LoVo (cell line): Measurements from ENCODE around the gene PLXNA4.

Experiments
- DNase-seq: peaks from one replicate; pipeline ENCODE4 v3.0.0-alpha.2; 2016; ENCODE audit warnings: low spot score

Gene PLXNA4

DNA sequence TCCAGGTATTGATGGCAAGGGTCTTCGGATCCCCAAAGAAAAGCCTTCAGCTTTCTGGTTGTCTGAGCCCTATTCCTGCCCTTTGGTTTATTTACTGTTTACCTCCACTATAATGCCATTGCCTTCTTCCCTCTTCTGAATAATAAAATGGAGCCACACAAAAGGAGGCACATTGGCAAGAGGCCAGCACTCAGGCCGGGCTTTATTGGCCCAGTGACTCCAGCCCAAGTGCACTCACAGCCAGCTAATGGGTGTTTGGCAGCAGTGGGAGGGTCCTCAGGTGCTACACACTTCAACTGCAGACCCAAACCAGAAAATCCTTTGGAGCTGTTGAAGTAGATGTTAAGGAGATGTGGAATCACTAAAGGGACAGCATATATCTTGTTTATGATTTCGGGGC lies 336.0 kb downstream of the PLXNA4 start:
- DNase-seq = no peak

DNA sequence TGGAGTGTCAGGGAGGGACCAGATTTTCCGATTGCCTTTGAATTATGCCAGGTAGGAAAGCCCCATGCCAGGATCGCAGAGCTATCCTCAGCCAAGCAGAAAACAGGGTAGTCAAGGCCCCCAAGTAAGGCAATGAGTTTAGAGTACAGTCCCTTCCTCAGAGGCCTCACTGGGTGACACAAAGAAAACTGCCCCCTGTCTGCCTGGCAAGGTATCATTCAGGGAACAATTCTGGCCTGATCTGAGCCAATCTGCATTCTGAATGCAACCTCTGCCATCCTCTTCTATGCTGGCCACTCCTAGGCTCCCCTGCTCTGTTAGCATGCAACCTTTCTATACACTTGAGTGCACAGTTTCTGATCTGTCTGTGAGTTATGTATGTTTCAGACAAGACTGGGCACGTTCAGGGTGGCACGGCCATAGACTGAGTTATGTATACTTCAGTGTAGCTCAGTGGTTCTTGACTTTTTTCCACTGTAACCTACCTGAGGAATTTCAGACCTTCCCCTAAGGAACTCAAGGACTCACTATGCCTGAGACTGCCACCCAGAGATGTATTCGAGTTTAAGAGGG lies 336.8 kb downstream of the PLXNA4 start:
- no peak for DNase-seq

DNA sequence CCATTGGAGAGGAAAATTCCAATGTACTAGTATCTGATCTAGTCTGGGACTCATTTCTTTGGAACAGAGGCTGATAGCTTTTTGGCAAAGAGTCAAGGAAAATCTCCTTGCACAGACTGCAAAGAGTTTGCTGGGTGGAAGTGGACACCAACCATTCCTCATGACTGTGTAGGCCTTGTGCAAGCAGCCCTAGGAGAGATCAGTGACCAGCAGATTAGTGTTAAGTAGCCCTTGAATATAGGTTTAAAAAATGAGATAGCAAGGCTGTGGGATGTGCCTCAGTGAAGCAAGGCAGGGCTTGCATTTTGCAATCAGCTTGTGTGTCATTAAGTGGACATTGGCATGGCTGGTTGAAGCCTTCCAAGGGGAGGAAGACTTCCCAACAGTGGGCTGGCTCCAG lies 341.6 kb downstream of the PLXNA4 start:
- no peak for DNase-seq

DNA sequence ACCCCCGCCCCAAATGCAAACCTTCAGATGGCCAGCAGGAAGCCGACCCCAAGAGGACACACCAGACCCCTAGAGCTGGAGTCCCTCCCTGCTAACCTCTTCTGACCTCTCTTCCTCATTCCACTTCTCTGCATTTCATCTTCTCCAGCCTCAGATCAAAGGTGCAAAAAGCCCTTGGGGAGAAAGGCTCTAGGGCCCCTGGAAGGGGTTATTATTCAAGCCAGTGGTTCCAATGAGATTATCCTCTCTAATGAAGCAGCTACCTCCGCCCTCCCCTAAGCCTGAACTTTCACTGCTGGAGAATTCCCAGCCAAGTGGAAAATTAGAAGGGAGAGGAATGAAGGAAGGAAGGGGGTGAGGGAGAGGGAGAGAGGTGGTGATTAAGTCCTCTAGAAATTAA lies 343.9 kb downstream of the PLXNA4 start:
- no peak for DNase-seq

DNA sequence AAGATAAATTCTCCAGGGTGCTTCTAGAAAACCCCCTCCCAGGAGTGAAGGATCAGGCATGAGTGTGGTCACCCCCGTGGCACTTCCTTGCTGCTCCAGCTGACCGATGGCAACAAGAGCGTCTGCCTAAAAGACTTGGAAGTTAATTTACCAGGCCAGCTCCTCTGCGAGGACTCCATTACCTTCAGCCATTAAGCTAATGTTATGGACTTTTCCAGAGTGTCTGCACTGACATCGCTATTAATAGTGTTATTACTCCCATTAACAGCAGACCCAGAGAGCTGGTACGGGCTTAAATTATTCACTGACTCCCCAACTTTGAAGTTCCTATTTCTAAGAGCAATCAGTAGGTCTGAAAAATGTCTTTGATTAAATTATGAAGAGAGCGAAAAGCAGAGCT lies 345.8 kb downstream of the PLXNA4 start:
- no peak for DNase-seq

DNA sequence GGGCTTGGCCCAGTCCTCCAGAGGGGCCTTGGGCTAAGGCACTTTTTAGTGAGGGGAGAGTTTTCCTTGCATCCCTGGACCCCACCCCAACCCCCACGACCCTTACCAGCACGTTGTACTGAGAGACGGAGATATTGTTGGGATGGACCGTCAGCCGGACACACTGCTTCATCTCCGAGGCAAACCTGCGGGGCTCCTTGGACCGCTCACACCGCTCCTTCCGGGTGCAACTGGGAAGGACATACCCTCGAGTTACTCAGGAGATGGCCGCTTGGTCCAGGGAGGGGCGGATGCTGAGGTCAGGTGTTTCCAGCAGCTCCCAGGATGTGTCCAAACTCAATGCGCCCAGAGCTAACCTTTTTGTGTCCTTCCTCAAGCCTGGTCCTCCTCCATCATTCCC lies 348.0 kb downstream of the PLXNA4 start:
- no peak for DNase-seq

DNA sequence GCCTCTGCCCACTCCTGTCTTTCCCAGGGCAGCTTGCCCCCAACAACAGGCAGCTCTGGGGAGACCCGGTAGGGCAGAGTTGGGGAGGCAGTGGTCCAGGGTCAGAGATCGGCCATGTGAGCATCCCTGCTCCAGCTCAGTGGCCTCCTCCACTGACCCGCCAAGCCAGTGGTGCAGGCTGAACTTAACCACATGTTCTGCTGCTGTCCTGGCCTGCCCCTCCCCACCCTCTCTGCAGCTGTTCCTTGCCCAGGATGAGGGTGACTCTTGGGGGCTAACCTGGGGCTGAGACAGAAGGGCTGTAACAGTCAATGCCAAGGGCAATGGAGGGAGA lies 349.3 kb downstream of the PLXNA4 start:
- DNase-seq = no peak

DNA sequence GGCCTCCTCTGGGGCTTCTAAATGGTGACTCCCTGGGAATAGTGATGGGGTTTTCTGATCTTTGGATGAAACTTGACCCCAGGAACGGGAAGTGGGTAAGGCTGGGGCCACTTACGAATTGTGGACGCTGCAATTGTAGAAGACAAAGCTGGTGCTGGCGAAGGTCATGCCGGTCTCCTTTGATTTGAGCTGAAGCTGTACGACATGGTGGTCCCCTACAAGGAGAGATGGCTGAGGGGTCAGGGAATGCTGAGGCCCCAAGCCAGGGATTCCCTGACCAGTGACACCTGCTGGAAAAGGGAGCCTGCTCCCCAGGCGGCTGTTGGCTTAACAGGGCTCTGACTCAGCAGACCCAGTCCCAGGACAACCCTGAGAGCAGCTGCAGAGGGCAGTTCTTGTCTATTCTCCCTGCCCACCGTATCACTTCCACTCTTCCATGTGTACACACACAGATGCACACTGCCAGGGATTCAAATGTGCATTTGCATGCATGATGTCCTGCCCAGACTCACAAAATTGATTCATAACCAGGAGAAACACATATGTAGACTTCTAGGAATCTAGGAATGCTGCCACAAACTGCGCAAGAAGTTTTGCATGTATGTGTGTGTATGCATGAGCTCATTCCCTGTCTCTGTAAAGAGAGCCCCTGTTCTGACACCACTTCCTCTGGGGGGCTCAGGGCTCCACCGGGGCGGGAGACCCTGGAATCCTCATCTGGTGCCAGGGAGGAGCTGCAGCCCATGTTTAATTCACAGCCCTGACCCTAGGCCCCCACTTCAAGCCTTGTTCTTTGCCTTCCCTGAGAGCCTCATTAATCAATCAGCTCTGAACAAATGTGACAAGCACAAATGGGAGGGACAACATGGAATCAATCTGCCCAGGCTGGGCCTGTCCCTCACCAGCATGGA lies 350.0 kb downstream of the PLXNA4 start:
- no peak for DNase-seq

DNA sequence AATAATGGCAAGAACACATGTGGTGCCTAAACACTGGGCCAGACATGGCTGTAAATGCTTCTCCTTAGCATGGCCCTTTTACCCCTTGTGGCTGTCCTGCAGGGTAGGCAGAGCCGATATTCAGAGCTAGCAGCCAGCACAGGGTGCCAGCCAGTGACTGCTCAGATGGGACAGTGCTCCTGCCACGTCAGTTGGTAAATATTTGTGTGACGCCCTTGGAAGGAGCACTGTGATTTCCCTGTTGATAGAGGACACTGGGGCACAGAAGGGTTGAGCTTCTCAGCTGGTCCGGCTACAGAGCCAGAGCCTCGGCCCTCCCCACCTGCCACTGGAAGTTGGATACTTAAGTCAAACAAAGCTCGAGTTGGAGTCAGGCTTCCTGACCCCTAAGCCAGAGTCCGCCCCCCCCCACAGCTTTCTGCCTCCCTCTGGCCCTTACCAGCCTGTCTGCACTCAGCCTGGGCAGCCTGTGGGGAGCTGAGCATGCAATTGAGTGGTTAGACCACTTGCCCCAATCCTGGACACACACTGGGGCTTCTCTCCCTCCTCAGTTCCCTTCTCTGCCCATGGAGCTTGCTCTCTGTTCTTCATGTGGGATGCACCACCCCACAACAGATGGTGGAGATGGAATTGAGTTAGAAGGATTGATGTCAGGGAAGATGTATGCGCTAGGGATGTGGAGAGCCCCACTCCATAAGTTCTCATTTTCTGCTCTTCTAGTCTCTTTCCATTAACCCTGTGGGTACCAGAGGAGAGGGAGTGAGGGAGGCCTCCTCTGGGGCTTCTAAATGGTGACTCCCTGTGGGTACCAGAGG lies 350.8 kb downstream of the PLXNA4 start:
- no peak for DNase-seq

DNA sequence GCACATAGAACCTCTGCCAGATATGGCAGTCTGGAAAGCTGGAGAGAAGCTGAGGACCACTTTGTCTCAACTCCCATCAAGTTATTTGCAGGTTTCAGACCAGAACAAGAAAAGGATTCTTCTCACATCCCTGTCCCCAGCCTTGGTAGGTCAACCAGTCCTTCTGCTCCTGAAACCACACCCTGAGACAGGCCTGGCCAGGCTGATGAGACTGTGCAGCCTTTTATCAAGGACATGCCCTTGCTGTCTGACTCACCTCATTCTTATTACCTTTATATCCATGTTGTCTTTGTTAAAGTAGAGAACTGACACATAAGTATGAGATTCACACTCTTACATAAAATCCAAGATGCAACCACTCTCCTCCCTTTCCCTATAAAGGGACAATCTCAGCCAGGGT lies 354.9 kb downstream of the PLXNA4 start:
- DNase-seq = no peak

DNA sequence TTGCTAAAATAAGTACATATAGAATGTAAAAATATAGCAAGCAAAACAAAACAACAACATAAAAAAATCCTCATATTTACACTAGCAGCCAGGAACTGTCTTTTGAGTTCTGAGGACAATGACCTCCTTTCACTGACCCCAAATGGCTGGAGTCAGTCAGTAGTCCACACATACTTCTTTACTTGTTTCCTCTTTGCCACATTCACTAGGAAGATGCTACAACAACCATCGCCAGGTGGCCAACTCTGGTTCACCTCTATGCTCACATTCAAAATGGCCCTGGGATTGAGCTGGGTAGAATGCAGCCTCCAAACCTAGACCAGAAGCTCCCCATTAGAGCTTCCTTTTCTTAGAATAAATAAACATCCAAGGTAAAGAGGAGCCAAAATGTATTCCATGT lies 356.2 kb downstream of the PLXNA4 start:
- no peak for DNase-seq

DNA sequence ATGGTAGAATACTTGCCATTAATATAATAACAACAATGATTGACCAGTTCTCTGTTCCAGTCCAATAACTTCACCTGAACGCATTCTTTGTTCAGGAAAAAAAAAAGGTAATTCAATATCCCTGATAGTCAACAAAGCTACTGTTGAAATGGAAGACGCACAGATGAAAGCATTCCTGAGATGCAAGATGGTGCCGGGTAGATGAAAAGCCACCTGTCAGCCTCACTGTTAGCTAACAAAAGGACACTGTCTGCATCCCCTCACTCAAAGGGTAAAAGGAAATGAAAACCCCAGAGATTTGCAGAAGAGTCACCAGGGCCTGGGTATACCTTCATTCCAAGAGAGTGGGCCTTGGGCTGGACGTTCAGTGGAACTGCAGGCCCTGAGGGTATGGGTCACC lies 357.4 kb downstream of the PLXNA4 start:
- DNase-seq = no peak

DNA sequence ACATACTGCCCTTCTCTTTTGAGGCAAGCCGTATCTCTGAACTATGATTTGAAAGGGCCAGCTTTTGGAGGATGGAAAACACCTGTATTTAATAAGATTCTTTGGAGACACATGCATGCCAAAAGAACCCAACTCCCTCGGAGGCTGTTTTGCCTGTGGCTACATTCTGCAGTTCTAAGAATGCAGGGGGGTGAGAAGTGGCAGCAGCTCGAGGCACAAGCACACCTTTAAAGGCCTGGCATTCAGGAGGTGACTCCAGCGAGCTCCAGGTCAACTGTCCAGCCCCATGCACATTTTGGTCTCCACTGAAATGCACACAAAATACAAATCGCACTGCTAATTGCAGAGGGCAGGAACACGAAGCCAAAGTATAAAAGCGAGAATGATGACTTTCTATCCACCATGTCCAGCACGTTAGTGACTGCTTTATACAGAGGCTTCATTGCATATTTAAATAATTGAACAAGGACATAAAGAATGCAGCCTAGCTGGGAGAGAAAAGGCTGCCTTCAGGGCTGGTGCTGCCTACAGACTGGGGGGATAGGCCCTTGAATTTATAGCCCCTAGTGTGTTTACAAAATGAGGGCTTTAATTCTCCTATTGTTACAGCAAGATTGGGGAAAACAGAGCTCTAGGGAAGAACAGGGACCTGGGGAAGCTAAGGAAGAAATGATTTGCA lies 359.3 kb downstream of the PLXNA4 start:
- DNase-seq = no peak

DNA sequence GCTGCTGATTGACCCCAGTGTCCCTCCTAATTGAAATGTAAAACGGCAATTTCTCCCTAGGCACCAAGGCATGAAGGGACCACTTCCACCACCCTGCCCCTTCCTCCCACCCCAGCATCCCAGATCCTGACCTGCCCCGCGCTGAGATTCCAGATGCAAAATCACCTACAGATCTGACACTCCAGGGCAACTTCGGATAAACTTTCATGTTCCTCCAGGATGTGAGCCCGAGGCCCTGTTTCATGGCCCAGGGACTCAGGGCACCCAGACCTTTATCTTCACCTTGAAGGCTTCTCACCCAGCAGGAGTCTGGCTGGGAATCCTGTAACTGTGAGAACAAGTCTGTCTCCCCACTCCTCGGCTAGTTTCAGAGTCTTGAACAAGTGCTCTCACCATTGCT lies 361.8 kb downstream of the PLXNA4 start:
- DNase-seq = no peak

DNA sequence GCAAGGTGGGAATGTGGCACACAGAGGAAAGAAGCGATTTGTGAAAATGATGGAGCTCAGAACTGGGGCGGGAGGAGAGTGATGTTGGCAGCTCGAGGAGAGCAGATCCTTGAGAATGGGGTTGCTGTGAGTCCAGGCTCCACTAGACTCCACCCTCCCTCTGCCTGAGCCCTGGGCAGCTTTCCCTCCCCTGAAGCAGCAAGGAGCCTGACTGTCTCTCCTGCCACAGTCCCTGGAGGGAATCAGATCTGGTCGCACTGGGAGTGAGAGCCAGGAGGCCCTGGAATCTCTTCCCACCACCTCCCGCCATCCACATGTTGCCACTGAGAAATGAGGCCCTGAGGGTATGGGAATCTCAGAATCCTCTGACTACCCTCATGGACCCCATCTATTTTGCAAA lies 362.7 kb downstream of the PLXNA4 start:
- DNase-seq = no peak

DNA sequence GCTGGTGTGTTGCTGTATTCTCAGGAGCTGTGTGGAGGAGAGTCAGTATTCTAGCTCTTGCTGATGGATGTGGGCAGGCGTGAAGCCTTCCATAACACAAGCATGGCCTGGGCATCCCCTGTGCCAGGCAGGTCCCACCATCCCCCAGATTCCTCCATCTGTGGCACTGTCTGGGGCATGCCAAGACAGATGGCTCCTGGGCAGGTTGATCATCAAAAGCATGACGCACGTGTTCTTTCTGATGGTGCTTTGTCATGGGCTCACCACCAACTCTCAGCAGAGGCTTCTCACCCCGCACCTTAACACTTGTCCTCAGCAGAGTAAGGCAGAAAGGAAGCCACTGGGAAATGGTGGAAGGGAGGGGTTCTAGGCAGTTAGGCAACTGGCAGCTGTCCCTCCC lies 364.3 kb downstream of the PLXNA4 start:
- no peak for DNase-seq

DNA sequence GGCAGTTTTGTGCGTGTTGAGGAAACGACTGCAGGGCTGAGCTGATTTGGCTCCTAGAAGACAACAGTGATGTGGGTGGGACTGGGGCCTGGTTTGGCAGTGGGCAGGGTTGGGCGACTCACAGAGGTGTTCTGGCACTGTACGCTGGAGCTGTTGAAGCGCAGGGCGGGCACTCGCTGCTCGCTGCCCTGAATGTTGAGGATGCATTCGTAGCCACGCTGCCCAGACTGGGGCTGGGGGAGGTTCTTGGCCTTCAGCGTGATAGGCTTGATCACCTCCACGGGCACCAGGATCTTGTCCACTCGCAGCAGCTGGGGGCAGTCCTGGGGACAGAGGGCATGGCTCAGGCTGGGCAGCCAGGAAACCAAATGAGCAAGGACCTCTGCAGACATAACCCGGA lies 365.4 kb downstream of the PLXNA4 start:
- DNase-seq = no peak

DNA sequence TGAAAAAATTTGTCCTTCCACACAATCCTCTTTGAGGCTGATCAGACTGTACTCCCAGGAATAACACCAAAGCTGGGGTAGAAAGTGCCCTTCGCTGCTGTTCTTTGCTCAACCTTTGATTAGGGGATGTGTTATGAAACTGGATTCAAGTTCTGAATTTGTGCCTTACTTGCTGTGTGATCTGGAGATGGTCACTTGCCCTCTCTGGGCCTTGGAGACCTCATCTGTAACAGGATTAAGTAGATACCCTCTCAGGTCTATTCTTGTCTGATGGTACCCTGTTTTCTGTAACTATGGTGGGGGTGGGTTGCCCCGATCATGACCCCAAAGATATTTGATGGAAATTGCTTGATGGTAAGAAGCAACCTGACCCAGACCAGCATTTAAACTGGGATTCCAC lies 368.5 kb downstream of the PLXNA4 start:
- no peak for DNase-seq

DNA sequence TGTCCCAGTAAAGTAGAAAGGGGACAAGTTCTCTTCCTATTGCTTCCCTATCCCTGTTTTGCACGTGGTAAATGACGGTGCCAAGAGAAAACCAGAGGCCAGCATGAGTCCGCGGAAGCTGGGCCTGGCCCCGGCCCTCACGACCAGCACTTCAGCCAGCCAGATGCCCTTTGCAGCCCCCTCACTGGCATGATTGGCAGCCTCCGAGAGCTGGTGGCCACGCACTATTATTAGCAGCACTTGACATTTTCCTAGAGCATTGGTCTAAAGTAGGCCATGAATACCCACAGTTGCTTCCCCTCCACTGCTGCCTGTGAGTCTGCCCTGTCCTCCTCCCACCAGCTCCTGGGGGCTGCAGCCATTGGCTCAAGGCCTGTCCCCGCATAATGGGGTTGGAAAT lies 369.1 kb downstream of the PLXNA4 start:
- no peak for DNase-seq

DNA sequence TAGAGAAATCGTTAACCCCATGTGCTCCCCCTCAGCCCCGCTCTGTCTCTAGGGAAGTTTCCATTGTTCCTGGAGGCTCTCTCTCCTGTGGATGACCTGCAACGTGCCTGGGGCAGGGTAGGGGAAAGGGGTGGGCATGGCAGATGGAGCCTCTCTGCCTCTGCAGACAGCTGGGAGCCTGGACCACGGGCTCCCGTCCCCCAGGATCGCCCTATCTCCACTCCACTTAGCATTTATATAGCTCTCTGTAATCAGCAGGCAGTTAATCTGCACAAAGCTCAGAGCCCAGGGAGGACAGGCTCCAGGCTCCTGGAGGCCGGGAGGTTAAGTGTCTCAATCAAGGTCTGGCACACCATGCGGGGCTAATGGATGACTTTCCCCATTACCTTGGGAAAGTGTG lies 369.7 kb downstream of the PLXNA4 start:
- no peak for DNase-seq

DNA sequence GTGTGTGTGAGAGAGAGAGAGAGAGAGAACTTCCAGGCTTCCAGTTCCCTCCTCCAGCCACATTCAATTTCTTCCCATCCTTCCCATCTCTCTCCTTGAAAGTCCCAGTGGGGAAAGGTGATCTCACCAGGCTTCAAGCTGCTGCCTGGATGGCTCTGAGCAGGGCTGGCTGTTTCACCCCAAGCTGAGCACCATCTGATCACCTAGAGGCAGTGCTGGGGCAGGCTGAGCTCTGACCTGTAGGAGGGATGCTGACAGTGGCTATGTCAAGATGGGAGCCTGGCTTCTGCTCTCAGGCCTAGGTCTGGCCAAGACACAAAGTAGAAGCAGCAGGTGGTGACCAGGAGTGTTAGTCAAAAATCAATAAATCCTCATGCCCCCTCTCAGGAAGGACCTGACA lies 370.8 kb downstream of the PLXNA4 start:
- DNase-seq = no peak

DNA sequence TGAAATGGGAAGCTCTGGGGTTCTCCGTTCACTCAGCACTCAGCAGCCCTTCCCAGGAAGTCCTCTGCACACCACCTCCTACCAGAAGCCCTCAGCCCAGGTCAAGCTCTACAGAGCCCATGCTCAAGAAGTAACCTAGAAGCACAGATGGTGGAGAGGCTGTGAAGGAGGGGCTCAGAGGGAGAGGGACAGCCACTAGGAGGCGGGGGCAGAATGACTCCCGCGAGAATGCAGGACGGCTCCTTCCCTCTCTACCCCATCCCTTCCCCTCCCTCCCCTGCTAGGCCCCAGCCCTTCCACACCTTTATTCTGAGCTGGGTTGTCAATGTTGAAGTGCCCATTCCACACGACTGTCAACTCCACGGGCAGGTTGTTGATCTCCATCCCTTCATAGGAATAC lies 373.2 kb downstream of the PLXNA4 start:
- no peak for DNase-seq

DNA sequence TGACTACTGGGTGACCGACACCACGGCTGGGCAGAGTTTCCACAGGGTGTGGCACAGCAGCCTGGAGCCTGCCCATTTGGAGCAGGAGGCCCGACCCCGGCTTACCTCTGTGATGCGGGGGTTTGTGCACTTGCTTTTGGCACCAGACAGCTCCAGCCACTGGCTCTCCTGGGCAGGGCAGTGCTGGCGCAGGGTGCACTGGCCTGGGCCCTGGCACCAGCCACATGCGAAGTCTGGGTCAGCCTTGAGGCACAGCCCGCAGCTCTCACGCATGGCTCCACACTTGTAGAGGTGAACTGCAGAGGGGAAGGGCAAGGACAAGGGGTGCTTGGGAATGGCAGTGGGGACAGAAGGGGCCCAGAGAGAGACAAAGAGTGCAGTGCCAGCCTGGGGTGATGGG lies 373.7 kb downstream of the PLXNA4 start:
- DNase-seq = no peak
